ENCODE measurements around the gene CAMSAP1. TPM values are rescaled to one million over a fixed set of nuclear protein-coding genes. Genes with fewer than 3 reads are reported as not detected.

CAMSAP1 gene
- total RNA-seq, 1 donor from 2014 or later, result 35.5 TPM

DNA sequence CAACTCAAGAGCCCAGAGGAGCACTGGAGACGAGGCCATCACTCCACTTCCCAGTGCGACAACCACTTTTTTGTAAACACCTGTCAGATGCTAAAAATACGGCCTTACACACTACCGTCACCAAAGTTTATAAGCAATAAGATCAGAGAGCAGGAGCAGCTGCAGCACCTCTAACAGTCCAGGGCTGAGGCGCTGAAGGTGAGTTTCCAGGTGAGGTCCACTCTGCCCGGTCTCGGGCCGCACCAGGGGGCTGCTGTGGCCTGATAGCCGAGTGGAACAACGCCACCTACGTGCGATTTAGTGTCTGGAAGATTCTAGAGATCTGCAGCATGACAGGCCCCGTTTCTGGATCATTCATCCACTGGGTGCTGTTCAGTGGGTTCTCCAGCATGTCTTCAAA lies 25.8 kb upstream of the CAMSAP1 start:
- DNase-seq (ENCODE audit: low spot score), result no peak
- Mint-ChIP-seq H3K4me1 (ENCODE audit: low read depth) (peaks cover 1% of the 10 kb centered on the region), H3K9me3 (ENCODE audit: low read depth) (no peaks in the 10 kb centered on the region), H3K36me3 (ENCODE audit: low read depth) (peaks cover 29% of the 10 kb centered on the region), H3K4me3 (ENCODE audit: unreplicated experiment) (no peak overlapping the region), H3K27ac (ENCODE audit: unreplicated experiment) (no peak overlapping the region), H3K27me3 (ENCODE audit: low read depth) (no peaks in the 10 kb centered on the region)
- TF ChIP-seq, protein P1, sequence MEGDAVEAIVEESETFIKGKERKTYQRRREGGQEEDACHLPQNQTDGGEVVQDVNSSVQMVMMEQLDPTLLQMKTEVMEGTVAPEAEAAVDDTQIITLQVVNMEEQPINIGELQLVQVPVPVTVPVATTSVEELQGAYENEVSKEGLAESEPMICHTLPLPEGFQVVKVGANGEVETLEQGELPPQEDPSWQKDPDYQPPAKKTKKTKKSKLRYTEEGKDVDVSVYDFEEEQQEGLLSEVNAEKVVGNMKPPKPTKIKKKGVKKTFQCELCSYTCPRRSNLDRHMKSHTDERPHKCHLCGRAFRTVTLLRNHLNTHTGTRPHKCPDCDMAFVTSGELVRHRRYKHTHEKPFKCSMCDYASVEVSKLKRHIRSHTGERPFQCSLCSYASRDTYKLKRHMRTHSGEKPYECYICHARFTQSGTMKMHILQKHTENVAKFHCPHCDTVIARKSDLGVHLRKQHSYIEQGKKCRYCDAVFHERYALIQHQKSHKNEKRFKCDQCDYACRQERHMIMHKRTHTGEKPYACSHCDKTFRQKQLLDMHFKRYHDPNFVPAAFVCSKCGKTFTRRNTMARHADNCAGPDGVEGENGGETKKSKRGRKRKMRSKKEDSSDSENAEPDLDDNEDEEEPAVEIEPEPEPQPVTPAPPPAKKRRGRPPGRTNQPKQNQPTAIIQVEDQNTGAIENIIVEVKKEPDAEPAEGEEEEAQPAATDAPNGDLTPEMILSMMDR (IDR thresholded peaks at IDR 0.05), result no peak

GRCh38 chr9:135932656-135933055 lies 25.3 kb upstream of the CAMSAP1 start:
- peaks cover 27% of the 10 kb centered on the region for H3K36me3 Mint-ChIP-seq (ENCODE audit: low read depth)

GRCh38 chr9:135931349-135931820 lies 24.0 kb upstream of the CAMSAP1 start:
- DNase-seq (ENCODE audit: low spot score), result peak; percentile 87
- Mint-ChIP-seq H3K4me1 (ENCODE audit: low read depth) (peaks cover 15% of the 10 kb centered on the region), H3K4me3 (ENCODE audit: unreplicated experiment) (no peak overlapping the region), H3K27ac (ENCODE audit: unreplicated experiment) (no peak overlapping the region), H3K27me3 (ENCODE audit: low read depth) (no peaks in the 10 kb centered on the region), H3K36me3 (ENCODE audit: low read depth) (peaks cover 20% of the 10 kb centered on the region), H3K9me3 (ENCODE audit: low read depth) (no peaks in the 10 kb centered on the region)
- TF ChIP-seq, protein P1 (IDR thresholded peaks at IDR 0.05), result no peak

More at GRCh38 chr9:135932656-135933055, 25.3 kb upstream of the CAMSAP1 start:
- TF ChIP-seq, protein P1 (IDR thresholded peaks at IDR 0.05), result no peak
- no peak overlapping the region for H3K27ac Mint-ChIP-seq (ENCODE audit: unreplicated experiment)
- DNase-seq (ENCODE audit: low spot score), result no peak
- no peaks in the 10 kb centered on the region for H3K9me3 Mint-ChIP-seq (ENCODE audit: low read depth)
- H3K4me1 Mint-ChIP-seq (ENCODE audit: low read depth), result peaks cover 6% of the 10 kb centered on the region
- H3K27me3 Mint-ChIP-seq (ENCODE audit: low read depth), result no peaks in the 10 kb centered on the region
- H3K4me3 Mint-ChIP-seq (ENCODE audit: unreplicated experiment), result no peak overlapping the region

GRCh38 chr9:135930446-135931345 lies 23.4 kb upstream of the CAMSAP1 start:
- H3K9me3 Mint-ChIP-seq (ENCODE audit: low read depth), result no peaks in the 10 kb centered on the region
- peaks cover 15% of the 10 kb centered on the region for H3K4me1 Mint-ChIP-seq (ENCODE audit: low read depth)
- TF ChIP-seq, protein P1 (IDR thresholded peaks at IDR 0.05), result no peak
- H3K27ac Mint-ChIP-seq (ENCODE audit: unreplicated experiment), result no peak overlapping the region
- H3K36me3 Mint-ChIP-seq (ENCODE audit: low read depth), result peaks cover 16% of the 10 kb centered on the region
- DNase-seq (ENCODE audit: low spot score), result peak; percentile 34
- H3K4me3 Mint-ChIP-seq (ENCODE audit: unreplicated experiment), result no peak overlapping the region
- H3K27me3 Mint-ChIP-seq (ENCODE audit: low read depth), result no peaks in the 10 kb centered on the region

- TF ChIP-seq, protein P1 (IDR thresholded peaks at IDR 0.05), result no peak
- Mint-ChIP-seq H3K4me3 (ENCODE audit: unreplicated experiment) (no peak overlapping the region), H3K9me3 (ENCODE audit: low read depth) (no peaks in the 10 kb centered on the region), H3K27ac (ENCODE audit: unreplicated experiment) (no peak overlapping the region), H3K27me3 (ENCODE audit: low read depth) (no peaks in the 10 kb centered on the region), H3K4me1 (ENCODE audit: low read depth) (peaks cover 15% of the 10 kb centered on the region), H3K36me3 (ENCODE audit: low read depth) (peaks cover 11% of the 10 kb centered on the region)
- DNase-seq (ENCODE audit: low spot score), result no peak
These were observed 22.5 kb upstream of the CAMSAP1 start for GRCh38 chr9:135929656-135930445.
